Suprapubic skin (tissue), 4 donors: ENCODE data around the gene PEX10. TPM values are rescaled to one million over a fixed set of nuclear protein-coding genes. Genes with fewer than 3 reads are reported as not detected.

Experiments
- DNase-seq, 2 donors: peaks; one replicate each; pipeline ENCODE4 v3.0.0-alpha.2; 2019; ENCODE audit warnings: low spot score in 2 of 2
- H3K27ac ChIP-seq: fragments of 200-600 bp; sonication (generic); one replicate; pipeline ENCODE4 v1.5.1; 2019
- H3K27me3 ChIP-seq: fragments of 200-600 bp; sonication (generic); one replicate; pipeline ENCODE4 v1.5.1; 2019
- H3K36me3 ChIP-seq: fragments of 200-600 bp; sonication (generic); one replicate; pipeline ENCODE4 v1.5.1; 2019
- H3K4me1 ChIP-seq: fragments of 200-600 bp; sonication (generic); one replicate; pipeline ENCODE4 v1.5.1; 2019
- H3K4me3 ChIP-seq: fragments of 200-600 bp; sonication (generic); one replicate; pipeline ENCODE4 v1.5.1; 2019; ENCODE audit warnings: mild to moderate bottlenecking
- H3K9me3 ChIP-seq: fragments of 200-600 bp; sonication (generic); one replicate; pipeline ENCODE4 v1.5.1; 2019
- CTCF ChIP-seq, 2 donors: fragments of 200-600 bp in 1 of 2; fragments of 450-650 bp in 1 of 2; sonication (generic) in 1 of 2; IDR thresholded peaks; one replicate each; pipeline ENCODE4 v1.5.1; 2016 to 2019; ENCODE audit warnings: antibody characterized with exemption in 2 of 2, mild to moderate bottlenecking in 1 of 2, moderate library complexity in 1 of 2
- EP300 ChIP-seq: sonication (generic); formaldehyde crosslinking; IDR thresholded peaks from one replicate; pipeline ENCODE4 v1.6.1; 2017; ENCODE audit warnings: antibody characterized with exemption
- POLR2A ChIP-seq, 2 donors: fragments of 450-650 bp; IDR thresholded peaks; one replicate each; pipeline ENCODE4 v1.6.1; 2017; ENCODE audit warnings: antibody characterized with exemption in 2 of 2, mild to moderate bottlenecking in 2 of 2, moderate library complexity in 2 of 2
- POLR2AphosphoS5 ChIP-seq, 3 donors: sonication (generic); formaldehyde crosslinking; IDR thresholded peaks; one replicate each; pipeline ENCODE4 v1.6.1; 2017; ENCODE audit warnings: antibody characterized with exemption in 3 of 3
- WGBS: methylation state at CpG from one replicate; pipeline ENCODE4 v1.1.5; 2018; 5-methylcytosine and 5-hydroxymethylcytosine counted together
- total RNA-seq, 4 donors: library from RNA; depleted of rRNA; stranded (reverse); fragments of >200 nt; gene quantifications; one replicate each; pipeline ENCODE4 v1.1.0, GENCODE V29; 2016

Gene PEX10
- total RNA-seq, 4 donors from 2014 or later, result 16.2 to 39.2 (median 27.3) TPM

GRCh38 chr1:2407166-2407990, 5.0 kb downstream of the PEX10 start:
- H3K36me3 ChIP-seq, result peaks cover 77% of the 10 kb centered on the region
- no peaks in the 10 kb centered on the region for H3K27me3 ChIP-seq
- H3K9me3 ChIP-seq, result no peaks in the 10 kb centered on the region
- no peak for DNase-seq
- no peak overlapping the region for H3K4me3 ChIP-seq
- 74% methylated on average over 13 of the region's 25 CpGs for WGBS
- TF ChIP-seq POLR2AphosphoS5 (IDR thresholded peaks at IDR 0.05), result no peak
- peaks cover 10% of the 10 kb centered on the region for H3K4me1 ChIP-seq
- H3K27ac ChIP-seq, result no peak overlapping the region

GRCh38 chr1:2406451-2407041, 5.8 kb downstream of the PEX10 start:
- H3K36me3 ChIP-seq, result peaks cover 85% of the 10 kb centered on the region
- no peak for TF ChIP-seq POLR2AphosphoS5 (IDR thresholded peaks at IDR 0.05)
- no peak for TF ChIP-seq POLR2A (IDR thresholded peaks at IDR 0.05)
- no peak for TF ChIP-seq CTCF (IDR thresholded peaks at IDR 0.05)
- TF ChIP-seq EP300, result no peak
- H3K27me3 ChIP-seq, result no peaks in the 10 kb centered on the region
- DNase-seq, result no peak
- H3K4me1 ChIP-seq, result peaks cover 4% of the 10 kb centered on the region
- no peaks in the 10 kb centered on the region for H3K9me3 ChIP-seq
- H3K27ac ChIP-seq, result no peak overlapping the region
- WGBS, result 73% methylated on average over 7 of the region's 26 CpGs
- H3K4me3 ChIP-seq, result no peak overlapping the region

GRCh38 chr1:2405588-2406295, 6.6 kb downstream of the PEX10 start:
- Histone ChIP-seq H3K36me3 (peaks cover 89% of the 10 kb centered on the region), H3K27me3 (no peaks in the 10 kb centered on the region), H3K4me3 (no peak overlapping the region), H3K4me1 (no peaks in the 10 kb centered on the region), H3K27ac (no peak overlapping the region), H3K9me3 (no peaks in the 10 kb centered on the region)
- TF ChIP-seq POLR2A (IDR thresholded peaks at IDR 0.05) (no peak), EP300 (no peak), POLR2AphosphoS5 (IDR thresholded peaks at IDR 0.05) (no peak), CTCF (IDR thresholded peaks at IDR 0.05) (no peak)
- 75% methylated on average over 13 of the region's 28 CpGs for WGBS
- DNase-seq, result no peak

GRCh38 chr1:2404890-2405511, 7.4 kb downstream of the PEX10 start:
- DNase-seq, result no peak
- H3K9me3 ChIP-seq, result no peaks in the 10 kb centered on the region
- H3K36me3 ChIP-seq, result peaks cover 94% of the 10 kb centered on the region
- WGBS, result 77% methylated on average over 11 of the region's 24 CpGs
- no peak overlapping the region for H3K27ac ChIP-seq
- TF ChIP-seq POLR2AphosphoS5 (IDR thresholded peaks at IDR 0.05), result no peak
- TF ChIP-seq CTCF (IDR thresholded peaks at IDR 0.05), result no peak
- no peak for TF ChIP-seq EP300
- no peak for TF ChIP-seq POLR2A (IDR thresholded peaks at IDR 0.05)
- H3K27me3 ChIP-seq, result no peaks in the 10 kb centered on the region
- no peaks in the 10 kb centered on the region for H3K4me1 ChIP-seq
- H3K4me3 ChIP-seq, result no peak overlapping the region

GRCh38 chr1:2404142-2404889, 8.0 kb downstream of the PEX10 start:
- WGBS, result 88% methylated on average over 27 of the region's 29 CpGs
- no peak for TF ChIP-seq POLR2A (IDR thresholded peaks at IDR 0.05)
- TF ChIP-seq EP300, result no peak
- TF ChIP-seq CTCF (IDR thresholded peaks at IDR 0.05), result no peak
- TF ChIP-seq POLR2AphosphoS5 (IDR thresholded peaks at IDR 0.05), result no peak
- no peaks in the 10 kb centered on the region for H3K9me3 ChIP-seq
- no peak overlapping the region for H3K4me3 ChIP-seq
- H3K27me3 ChIP-seq, result no peaks in the 10 kb centered on the region
- peaks cover 96% of the 10 kb centered on the region for H3K36me3 ChIP-seq
- H3K4me1 ChIP-seq, result no peaks in the 10 kb centered on the region
- no peak overlapping the region for H3K27ac ChIP-seq
- DNase-seq, result no peak
